Nephron (organoid): ENCODE data around the gene SHC1.

Source experiments
- H3K27ac Mint-ChIP-seq, 3 experiments: 2 replicates each; pipeline ENCODE4 v1.8.0; 2020; ENCODE audit warnings: mixed read lengths in 3 of 3, mild to moderate bottlenecking in 2 of 3, moderate library complexity in 1 of 3
- H3K27me3 Mint-ChIP-seq: 2 replicates; pipeline ENCODE4 v1.8.0; 2021; ENCODE audit warnings: low read depth, mild to moderate bottlenecking, moderate library complexity, mixed read lengths
- H3K36me3 Mint-ChIP-seq: 2 replicates; pipeline ENCODE4 v1.8.0; 2020; ENCODE audit warnings: low read depth, mixed read lengths
- H3K4me1 Mint-ChIP-seq: 2 replicates; pipeline ENCODE4 v1.8.0; 2020; ENCODE audit warnings: mixed read lengths
- H3K4me3 Mint-ChIP-seq, 3 experiments: 2 replicates each; pipeline ENCODE4 v1.8.0; 2020; ENCODE audit warnings: mild to moderate bottlenecking in 3 of 3, mixed read lengths in 3 of 3, moderate library complexity in 2 of 3
- H3K9me3 Mint-ChIP-seq: 2 replicates; pipeline ENCODE4 v1.8.0; 2020; ENCODE audit warnings: mixed read lengths
- TF ChIP-seq, protein P1 (sequence below), 3 experiments: fragments of 200-600 bp; sonication (generic); IDR thresholded peaks; one replicate each; pipeline ENCODE4 v1.5.0; 2021; ENCODE audit warnings: antibody characterized with exemption in 3 of 3; ENCODE audit not compliant: unreplicated experiment in 3 of 3

The SHC1 gene

DNA sequence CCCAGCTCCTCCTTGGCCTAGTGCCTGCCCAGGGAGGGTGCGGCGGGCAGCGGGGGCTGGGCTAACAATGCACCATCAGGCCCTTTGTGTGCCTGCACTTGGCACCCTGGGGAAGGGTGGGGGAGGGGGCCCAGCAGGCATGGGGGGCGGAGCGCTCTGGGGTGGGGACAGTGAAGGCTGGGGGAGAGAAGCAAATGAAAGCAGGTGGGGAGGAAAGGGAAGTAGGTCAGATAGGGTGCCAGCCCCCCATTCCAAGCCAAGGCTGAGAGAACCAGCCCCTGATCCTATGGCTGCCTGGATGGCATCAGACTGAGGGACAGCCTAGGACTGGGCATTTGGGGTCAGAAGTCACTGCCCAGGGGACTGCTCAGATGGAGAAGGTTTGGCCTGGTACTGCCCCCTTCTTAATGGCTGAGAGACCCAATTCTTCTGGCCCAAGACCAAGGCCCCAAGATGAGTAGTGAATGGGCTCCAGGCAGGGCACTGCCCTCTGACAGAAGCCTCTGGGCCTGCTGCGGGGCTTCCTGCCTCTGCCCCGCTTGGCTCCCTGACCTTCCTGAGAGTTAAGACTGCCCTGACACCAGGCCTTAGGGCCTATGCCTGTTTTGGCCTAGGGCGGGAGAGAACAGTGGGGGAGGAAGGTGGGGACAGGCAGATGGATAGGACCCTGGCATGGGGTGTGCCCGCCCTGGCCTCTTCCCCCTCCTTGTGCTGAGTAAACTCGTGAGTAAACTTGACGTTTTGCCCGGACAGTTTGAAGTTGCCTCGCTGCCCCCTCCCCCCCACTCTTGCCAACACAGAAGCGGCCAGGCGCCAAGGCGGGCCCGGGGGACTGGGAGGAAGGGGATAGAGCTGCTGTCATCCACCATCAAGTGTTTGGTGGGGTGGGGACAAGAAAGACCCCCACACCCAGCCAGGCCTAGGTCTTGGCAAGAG lies 34.8 kb upstream of the SHC1 start:
- Mint-ChIP-seq H3K9me3 (no peaks in the 10 kb centered on the region), H3K36me3 (no peaks in the 10 kb centered on the region), H3K4me3 (peak overlapping the region; percentile 15 to 48 (median 47)), H3K4me1 (peaks cover 18% of the 10 kb centered on the region), H3K27ac (no peak overlapping the region), H3K27me3 (no peaks in the 10 kb centered on the region)
- TF ChIP-seq, protein P1, sequence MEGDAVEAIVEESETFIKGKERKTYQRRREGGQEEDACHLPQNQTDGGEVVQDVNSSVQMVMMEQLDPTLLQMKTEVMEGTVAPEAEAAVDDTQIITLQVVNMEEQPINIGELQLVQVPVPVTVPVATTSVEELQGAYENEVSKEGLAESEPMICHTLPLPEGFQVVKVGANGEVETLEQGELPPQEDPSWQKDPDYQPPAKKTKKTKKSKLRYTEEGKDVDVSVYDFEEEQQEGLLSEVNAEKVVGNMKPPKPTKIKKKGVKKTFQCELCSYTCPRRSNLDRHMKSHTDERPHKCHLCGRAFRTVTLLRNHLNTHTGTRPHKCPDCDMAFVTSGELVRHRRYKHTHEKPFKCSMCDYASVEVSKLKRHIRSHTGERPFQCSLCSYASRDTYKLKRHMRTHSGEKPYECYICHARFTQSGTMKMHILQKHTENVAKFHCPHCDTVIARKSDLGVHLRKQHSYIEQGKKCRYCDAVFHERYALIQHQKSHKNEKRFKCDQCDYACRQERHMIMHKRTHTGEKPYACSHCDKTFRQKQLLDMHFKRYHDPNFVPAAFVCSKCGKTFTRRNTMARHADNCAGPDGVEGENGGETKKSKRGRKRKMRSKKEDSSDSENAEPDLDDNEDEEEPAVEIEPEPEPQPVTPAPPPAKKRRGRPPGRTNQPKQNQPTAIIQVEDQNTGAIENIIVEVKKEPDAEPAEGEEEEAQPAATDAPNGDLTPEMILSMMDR (IDR thresholded peaks at IDR 0.05; ENCODE audit: unreplicated experiment in 3 of 3): no peak

DNA sequence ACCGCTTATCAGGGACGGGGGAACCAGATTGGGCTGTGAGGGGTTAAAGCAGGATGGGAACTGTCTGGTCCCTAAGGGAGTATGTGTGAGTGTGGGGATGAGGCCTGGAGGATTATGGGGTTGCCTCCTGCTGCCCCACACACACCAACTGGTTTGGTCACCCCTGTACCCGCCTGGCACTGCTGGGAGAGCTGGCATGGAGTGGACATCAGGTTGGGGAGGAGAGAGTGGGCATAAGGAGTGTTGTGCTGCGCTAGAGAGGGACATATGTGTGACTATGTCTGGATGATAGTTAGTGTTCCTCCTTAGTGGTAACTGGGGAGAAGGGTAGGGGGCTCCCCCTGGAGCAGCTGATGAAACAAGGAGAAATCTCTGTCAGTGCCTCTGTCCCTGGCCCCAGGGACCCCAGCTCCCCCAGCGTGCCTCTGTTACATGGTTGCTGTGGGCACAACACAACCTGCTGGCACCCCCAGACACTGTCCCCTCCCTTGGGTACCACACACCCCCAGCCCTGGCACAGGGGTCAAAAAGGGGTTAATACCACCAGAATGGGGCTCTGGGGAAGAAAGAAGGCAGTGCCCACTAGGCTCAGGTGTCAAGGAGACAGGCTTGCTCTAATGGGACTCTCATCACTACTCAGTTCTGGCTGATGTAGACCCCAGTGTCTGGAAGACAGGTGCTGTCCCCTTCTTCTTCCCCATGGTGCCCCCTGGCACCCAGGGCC lies 34.0 kb upstream of the SHC1 start:
- H3K27me3 Mint-ChIP-seq: no peaks in the 10 kb centered on the region
- no peaks in the 10 kb centered on the region for H3K9me3 Mint-ChIP-seq
- peaks cover 20% of the 10 kb centered on the region for H3K4me1 Mint-ChIP-seq
- TF ChIP-seq, protein P1 (IDR thresholded peaks at IDR 0.05; ENCODE audit: unreplicated experiment in 3 of 3): no peak
- peak overlapping the region; percentile 82 to 92 (median 87) for H3K4me3 Mint-ChIP-seq
- H3K36me3 Mint-ChIP-seq: no peaks in the 10 kb centered on the region
- peak overlapping the region; percentile 69 to 79 (median 79) for H3K27ac Mint-ChIP-seq

DNA sequence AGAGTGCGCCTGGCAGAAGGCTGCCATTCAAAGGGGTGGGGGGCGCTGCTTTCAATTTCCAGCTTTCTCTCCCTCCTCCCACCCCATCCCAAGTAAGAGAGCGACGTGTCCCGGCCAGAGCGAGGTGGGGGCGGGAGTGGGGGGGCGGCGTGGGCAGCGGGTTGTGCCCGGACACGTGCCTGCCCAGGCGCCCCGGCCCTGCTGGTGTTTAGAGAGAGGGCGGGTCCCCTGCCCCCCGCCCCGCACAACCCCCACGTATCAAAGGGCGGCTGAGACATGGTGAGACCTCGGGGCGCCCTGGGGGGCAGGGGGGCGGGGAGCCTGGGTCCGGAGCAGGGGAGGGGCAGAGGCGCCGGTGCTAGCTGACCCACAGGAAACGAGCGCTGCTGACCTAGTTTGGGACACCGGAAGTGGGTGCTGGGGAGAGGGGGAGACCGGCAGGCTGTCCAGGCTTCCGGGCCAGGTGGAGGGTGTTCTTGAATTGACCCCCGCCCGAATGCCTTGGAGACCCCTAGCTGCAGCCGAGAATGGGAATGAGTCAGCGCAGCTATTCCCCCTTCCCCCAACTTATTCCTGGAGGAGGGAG lies 33.3 kb upstream of the SHC1 start:
- Mint-ChIP-seq H3K4me1 (peaks cover 24% of the 10 kb centered on the region), H3K9me3 (no peaks in the 10 kb centered on the region)

DNA sequence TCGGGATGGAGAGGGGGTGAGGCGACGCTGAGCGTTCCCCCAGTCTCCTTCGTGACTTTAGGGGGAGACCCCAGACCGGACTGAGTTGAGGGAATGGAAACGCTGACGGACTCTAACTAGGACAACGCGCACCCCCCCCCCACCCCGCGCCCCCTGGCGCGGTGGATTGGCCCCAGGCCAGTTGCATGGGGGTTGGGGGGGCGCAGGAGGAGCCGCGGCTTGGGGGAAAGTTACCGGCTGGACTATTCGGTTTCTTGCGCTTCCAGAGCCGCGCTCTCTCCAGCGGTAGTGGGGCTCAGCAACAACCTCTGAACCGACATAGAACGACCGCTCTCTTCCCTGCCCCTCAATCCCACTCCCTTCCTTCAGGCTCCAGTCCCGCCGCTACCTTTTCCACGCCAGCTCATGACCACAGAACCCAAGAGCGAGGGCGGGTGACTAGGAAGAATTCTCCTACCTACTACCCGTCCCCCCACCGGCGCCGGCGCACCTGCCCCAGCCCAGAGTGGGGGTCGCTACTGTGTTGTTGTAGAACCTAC lies 32.7 kb upstream of the SHC1 start:
- no peaks in the 10 kb centered on the region for H3K36me3 Mint-ChIP-seq
- H3K27me3 Mint-ChIP-seq: no peaks in the 10 kb centered on the region
- TF ChIP-seq, protein P1 (IDR thresholded peaks at IDR 0.05; ENCODE audit: unreplicated experiment in 3 of 3): no peak
- H3K9me3 Mint-ChIP-seq: no peaks in the 10 kb centered on the region
- peak overlapping the region; percentile 69 to 91 (median 79) for H3K27ac Mint-ChIP-seq
- peak overlapping the region; percentile 92 to 96 (median 92) for H3K4me3 Mint-ChIP-seq
- H3K4me1 Mint-ChIP-seq: peaks cover 25% of the 10 kb centered on the region

More for the DNA sequence above, 33.3 kb upstream of the SHC1 start:
- peak overlapping the region; percentile 92 to 96 (median 92) for H3K4me3 Mint-ChIP-seq
- H3K27me3 Mint-ChIP-seq: no peaks in the 10 kb centered on the region
- H3K36me3 Mint-ChIP-seq: no peaks in the 10 kb centered on the region
- TF ChIP-seq, protein P1 (IDR thresholded peaks at IDR 0.05; ENCODE audit: unreplicated experiment in 3 of 3): no peak
- peak overlapping the region; percentile 69 to 91 (median 79) for H3K27ac Mint-ChIP-seq

DNA sequence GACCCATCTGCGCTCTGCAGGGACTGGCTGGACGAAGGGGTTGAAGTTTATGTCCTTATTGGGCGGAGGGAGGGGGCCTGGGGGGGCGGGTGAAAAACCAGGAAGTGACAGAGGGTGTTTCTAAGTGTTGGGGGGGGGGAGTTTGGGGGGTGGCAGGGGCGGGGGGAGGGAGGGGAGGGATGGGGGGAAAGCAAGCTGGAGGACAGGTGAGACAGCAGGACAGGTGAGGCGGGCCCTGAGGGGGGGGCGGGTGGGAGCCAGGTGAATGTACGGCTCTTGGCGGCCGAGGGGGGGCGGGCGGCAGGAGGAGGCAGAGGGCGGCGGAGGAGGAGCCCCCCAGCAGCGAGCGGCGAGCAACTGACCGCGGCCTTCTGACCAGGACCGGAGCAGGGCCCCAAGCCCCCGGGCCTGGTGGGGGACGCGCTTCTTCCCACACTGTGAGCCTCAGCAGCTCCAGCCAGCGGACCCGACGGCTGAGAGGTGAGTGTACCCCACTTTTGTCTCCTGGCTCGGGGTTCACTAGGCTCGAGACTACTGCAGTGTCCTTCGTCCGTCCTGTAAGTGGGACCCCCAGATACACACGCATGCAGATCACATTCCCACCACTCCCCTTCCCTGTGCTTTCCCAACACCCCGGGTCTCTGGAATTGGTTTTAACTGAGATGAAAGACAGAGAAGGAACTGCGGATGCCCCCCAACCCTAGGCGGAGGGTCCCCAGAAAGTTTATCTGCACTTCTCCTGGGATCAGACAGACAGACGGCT lies 32.1 kb upstream of the SHC1 start, which contains the start of gene ZBTB7B:
TSS of gene ZBTB7B (plus strand) at position 339 of the 763 bp plus-strand sequence. CDS start 11,859 bp downstream, outside the sequence.
- TF ChIP-seq, protein P1 (IDR thresholded peaks at IDR 0.05; ENCODE audit: unreplicated experiment in 3 of 3): no peak
- Mint-ChIP-seq H3K27me3 (no peaks in the 10 kb centered on the region), H3K36me3 (no peaks in the 10 kb centered on the region), H3K9me3 (no peaks in the 10 kb centered on the region), H3K4me3 (peak within 1 kb of the TSS; percentile 92 to 96 (median 92)), H3K4me1 (peaks cover 25% of the 10 kb centered on the region), H3K27ac (peak within 1 kb of the TSS; percentile 79 to 93 (median 83))
